ENCODE results near the gene ZNF860.
"Not testable (repeated sequence)": the region's sequence is repeated elsewhere in the genome, so short reads cannot be mapped to it uniquely, and the experiment has no call there.

ZNF860 gene

DNA sequence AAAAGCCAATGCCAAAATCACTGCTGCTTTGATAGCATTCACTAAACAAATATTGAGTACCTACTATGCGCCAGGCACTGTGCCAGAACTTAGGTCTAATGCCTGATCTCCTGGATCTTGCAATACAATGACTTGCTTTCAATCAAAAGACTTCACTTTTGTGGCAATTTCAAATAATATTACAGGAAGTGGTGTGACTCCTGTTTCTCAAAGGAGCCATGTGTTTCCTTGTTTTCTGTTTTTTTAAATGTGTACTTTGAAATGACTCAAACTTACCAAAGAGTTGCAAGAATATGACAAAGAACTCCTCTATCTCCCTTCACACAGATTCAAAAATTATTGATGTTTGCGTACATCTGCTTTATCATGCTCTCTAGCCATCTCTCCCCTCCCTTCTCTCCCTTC, 18.7 kb upstream of the ZNF860 start:
- no peak for DNase-seq

DNA sequence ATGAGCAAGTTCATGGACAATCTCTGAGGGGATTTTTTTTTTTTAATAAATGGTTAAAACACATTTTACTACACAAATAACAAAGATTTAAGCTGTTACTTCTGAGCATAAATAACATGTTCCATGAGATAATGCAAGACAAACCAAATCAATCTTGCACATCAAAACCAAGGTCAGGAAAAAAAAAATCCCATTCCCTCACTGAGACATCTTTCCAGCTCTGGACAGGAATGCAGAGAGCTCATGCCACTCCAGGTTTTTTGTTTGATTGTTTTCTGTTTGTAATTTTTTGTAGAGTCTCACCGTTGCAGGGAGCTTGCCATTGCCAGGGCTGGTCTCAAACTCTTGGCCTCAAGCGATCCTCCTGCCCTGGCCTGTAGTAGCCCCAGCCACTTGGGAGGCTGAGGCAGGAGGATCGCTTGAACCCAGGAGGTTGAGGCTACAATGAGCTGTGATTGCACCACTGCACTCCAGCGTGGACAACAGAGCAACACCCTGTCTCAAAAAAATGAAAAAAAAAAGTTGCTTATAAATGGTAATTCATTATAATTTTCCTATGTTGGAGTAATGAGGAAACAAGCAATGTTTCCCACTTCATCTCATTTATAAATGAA, 14.5 kb upstream of the ZNF860 start:
- DNase-seq, result no peak

DNA sequence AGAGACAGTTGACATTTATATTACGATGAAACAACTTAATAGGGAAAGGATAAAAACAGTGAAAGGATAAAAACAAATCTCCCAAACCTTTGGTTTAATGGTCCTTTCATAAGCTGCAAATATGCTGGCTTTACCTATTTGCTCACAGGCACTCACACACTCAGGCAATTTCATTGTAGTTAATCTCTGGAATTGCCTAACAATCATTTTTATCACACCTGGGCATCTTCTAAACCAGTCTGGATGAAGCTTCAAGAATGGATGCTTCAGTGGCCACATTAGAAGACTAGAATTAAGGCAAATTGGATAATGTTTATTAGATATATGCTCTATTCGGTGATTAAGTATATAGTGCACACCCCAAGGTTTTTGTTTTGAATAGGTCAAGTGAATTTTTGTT, 14.0 kb upstream of the ZNF860 start:
- no peak for DNase-seq

DNA sequence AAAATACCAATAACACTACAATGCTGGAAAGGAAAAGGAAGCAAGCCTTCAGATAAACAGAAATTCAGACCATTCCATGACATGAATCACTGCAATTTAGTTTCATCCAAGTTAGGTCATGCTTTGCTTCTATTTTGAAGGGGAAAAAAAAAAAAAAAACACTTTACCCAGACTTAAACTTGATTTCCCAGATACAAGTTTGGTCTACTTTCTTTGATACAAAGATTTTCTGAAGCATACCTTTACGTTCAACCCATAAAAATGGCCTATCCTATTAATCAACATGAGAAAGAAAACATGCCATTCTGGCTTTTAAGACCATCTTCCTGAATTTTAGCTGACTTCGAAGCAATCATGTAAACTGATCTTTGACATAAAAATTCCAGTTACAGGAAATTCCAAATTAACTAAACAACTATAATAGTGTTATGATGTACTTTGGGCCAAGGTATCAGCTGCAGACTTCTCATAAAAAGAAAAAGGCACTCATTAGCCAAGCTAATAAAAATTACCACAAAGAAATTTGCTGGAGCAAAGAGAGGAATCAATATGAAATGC, 13.1 kb upstream of the ZNF860 start:
- no peak for DNase-seq

DNA sequence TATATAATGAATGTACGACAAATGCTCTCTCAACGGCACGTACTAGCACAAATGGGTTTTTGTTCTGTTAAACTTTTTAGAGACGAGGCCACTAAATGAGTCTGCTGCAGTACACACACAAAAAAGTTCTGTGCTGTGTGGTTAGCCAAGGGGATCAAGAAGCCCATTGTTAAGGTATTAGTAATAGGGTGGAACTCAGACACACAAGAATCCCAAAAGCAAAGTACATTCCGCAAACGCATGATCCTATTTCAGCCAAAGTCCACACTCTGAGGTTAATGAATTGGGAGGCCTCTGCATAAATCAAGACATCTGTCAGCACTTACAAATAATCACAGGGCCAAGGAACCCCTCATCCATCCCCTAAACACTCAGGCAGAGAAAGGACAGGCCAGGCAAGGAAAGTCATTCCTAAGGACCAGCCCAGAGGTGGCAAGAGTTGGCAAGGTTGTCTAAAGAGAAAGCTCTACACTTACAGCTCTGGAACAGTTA, 12.6 kb upstream of the ZNF860 start:
- no peak for DNase-seq

DNA sequence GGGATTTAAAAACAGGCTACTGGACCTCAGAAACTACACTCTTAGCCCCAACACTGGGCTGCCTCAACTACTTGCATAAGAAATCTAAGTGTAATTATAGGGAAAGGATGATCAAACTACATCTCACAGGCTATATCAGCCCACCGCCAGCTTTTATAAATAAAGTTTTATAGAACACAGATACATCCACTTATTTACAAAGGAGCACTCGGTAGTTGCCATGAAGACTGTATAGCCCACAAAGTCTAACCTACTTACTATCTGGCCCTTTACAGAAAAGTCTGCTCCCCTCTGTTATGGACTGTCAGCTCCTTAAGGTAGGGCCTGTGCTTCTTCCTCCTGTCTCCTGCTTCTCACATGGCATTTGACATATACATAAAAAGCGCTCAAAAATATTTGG, 9.9 kb upstream of the ZNF860 start:
- no peak for DNase-seq

DNA sequence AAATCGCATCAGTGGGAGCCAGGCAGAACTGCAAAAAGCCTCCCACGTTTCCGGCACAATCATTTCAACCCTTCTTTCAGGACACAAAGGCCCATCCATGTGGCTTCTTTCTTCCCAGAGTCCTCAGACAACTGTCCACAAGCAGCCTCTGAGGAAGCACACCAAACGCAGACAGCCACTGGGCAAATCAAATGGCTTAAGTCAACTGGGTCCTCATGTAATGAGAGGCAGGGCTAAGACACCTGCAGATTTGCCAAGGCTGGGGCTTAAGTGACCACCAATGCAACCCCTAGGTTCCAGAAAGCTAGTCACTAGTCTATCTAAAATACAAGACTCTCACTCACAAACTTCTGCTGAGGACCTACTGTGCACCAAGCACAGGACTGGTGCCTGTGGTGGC, 8.5 kb upstream of the ZNF860 start:
- DNase-seq, result no peak

DNA sequence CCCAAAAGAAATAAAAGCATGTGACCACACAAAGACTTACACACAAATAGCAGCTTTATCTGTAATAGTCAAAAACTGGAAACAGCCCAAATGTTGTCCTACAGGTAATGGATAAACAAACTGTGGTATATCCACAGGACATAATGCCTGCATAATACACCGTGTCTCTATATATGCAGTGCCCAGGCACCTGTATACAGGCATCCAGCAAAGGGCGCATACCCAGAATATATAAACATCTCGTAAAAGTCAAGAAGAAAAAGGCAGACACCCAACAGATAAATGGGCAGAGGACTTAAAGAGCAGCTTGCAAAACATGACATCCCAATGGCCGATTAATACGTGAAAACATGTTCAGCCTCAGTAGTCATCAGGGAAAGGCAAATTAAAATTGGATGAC, 7.7 kb upstream of the ZNF860 start:
- no peak for DNase-seq

DNA sequence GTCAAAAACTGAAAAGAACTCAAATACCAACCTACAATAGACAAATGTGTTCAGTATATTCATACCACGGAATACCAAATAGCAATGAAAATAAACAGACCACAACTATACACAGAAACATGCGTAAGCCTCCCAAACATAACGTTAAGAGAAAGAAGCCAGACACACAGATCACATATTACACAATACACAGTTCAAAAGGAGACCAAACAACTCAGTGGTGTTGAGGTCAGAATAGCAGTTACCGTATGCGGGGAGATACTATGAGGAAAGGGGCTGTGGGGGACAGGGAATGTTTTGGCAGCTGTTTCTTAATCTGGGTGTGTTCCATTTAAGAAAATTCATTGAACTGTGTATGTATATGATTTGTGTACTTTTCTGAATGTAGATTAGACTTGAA, 7.1 kb upstream of the ZNF860 start:
- DNase-seq, result no peak

DNA sequence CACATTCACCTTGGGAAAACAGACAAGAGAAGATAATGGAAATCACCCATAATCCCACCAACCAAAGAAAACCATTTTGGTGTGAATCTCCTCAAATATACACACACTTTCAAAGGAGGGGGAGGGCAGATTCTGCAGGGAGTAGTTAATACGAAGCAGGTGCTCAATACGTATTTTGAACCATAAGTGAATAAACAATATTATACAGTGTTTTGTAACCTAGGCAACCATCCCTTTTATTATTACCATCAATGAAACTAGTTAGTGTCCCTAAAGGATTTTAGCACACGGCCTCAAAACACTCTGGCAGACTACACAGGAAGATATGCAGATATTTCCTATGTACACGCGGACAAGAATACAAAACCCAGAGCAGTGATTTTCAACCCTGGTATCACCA, 6.6 kb upstream of the ZNF860 start:
- DNase-seq, result no peak

DNA sequence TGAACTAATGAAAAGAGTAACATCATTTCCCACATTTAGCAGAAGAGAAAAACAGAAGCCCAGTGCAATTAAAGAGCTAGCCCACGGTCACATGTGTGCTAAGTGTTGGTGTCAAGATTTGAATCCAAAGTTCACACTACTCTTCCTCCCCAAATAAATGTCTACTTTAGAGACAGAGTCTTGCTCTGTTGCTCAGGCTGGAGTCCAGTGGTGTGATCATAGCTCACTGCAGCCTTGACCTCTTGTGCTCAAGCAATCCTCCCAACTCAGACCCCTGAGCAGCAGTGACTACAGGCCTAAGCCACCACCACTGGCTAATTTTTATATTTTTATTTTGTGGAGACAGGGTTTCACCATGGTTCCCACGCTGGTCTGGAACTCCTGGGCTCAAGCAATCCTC, 5.2 kb upstream of the ZNF860 start:
- DNase-seq, result no peak

DNA sequence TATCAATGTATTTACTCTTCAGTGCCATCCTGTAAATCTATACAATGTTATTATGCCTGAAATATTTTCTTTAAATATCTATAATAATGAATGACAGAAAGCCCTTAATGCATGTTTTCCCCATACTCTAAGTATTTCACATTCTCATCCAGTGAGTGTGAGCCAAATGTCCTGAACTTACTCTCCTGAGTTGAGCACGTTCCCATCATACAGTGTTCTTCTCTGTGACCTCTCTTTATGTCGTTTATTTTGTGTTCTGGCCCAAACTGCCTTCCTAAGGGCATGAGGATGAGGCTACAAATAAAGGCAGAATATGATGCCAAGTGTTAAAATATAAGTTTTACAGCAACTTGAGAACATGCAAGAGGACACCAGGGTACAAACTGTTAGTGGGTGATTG, 3.8 kb upstream of the ZNF860 start:
- no peak for DNase-seq

DNA sequence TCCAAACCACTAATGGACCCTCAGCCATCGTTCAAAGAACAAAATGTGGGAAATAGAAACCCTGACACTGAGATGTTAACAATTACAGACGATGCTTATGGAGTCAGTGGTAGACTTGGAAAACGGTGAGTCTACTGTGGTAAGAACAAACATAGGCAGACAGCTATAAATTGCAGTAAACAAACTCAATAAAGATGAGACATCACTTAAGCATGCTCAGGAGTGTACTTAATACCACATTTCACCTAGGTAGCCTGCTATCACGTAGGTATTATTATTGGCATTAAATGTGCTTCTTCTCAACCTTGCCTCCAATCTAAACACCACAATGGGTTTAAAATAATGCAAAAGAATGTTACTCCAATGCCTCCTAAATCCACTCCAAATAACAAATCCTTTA, 3.0 kb upstream of the ZNF860 start:
- DNase-seq, result no peak

DNA sequence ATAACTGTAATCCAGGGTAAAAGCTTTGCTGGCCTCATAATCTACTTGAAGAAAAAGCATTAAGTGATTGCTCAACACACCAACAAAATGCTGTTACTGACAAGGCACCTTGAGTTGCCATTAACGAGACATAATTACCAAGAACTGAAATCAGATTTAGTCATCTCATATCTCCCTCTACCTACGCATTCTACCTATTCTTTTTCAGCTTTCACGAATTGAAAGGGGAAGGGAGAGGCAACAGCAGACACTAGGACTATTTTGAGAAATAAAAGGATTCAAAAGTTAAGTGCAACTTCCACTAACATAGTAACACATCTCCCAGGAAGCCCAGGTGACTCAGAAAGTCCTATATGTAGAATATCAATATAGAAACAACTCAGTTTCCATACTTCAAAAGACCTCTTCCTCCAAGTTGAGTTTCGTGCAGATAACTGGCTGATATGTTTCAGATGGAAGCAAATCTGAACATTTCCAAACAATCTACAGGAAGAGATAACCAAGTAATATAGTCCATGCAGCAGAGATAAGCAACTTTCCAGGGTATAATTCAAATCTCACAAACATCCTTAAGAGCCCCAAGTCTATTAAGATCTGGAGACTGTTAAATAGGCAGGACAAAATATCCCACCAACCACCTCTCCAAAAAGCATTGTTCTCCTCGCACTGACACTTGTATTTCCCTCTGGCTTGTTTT, 2.4 kb upstream of the ZNF860 start:
- no peak for DNase-seq

DNA sequence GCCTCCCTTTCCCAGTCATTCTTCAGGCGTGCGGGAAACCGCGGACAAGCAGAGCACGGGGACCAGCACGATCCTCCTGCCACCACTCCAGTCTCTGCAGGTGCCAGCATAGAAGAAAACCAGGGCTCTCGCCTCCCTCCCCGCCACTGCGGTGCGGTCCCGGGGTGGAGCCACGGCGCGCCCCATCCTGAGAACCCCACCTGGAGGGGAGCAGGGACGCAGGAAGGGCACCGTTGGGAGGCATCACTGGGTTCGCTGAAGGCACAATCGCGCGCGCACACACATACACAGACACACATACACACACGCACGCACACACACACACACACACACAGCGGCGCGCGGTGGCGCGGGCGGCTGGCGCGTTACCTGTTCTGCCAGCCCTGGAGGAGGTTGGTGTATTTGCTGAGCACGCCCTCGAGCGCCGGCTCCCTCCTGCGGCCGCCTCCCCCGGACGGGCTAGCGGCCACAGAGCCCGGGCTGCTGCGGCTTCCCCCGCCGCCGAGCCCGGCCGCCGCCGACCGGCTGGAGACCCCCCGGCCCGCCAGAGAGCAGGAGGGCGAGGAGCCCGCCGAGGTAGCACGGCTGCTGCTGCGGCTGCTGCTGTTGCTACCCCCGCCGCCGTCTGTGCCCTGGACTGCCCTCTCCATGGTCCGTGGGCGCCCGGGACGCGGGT, 882 bp upstream of the ZNF860 start:
- DNase-seq, result peak; percentile 12

DNA sequence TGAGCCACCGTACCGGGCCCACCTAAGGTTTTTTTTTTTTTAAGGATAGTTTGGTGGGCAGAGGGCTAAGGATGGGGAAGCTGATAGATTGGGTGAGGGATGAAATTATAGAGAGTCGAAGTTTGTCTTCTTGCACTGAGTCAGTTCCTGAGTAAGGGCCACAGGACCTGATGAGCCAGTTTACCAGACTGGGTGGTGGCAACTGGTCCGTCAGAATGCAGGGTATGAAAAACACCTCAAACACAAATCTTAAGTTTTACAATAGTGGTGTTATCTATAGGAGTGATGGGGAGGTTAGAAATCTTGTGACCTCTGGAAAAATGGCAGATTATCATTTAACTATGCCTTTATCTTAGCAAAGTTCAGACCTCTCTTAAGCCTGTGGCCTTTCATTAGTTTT, 2.8 kb downstream of the ZNF860 start:
- DNase-seq, result no peak

DNA sequence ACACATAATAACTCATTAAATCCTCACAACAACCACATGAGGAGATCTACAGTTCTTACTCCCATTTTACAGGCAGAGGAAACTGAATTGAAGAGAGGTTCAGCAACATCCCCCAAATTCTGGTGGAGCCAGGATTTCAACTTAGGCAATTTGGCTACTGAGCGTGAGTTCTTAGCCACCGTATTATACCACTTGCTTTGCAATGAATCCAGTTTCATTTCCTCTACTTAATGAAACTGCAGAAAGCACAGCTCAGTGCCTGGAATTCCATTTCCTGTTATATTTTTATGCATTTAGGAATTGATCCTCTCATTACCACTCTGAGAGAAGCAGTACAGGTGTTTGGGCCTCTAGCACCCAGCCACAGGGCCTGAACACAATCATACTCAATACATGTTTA, 4.3 kb downstream of the ZNF860 start:
- no peak for DNase-seq

DNA sequence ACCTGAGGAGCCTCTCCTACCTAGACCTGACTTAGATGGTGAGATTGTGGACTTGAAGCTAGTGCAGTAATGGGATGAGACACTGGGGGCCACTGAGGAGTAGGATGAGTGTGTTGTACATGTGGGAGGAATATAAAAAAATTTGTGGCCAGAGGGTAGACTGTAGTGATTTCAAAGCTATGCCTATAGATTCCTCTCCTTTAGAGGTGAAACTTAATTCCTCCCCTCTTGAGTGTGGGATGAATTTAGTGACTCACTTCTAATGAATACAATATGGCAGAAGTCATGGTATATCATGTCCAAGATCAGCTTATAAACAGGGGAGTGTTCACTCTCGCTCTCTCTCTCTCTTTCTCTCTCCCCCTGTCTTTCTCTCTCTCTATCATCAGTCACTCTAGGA, 6.7 kb downstream of the ZNF860 start:
- no peak for DNase-seq

DNA sequence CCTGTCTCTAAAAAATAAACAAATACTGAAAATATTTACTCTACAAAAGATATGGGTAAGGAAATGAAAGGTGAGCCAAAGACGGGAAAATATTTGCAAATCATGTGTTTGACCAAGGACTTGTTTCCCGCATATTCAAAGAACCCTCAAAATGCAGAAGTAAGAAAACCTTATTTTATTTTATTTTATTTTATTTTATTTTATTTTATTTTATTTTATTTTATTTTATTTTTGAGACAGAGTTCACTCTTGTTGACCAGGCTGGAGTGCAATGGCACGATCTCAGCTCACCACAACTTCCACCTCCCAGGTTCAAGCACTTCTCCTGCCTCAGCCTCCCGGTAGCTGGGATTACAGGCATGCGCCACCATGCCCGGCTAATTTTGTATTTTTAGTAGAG, 11.4 kb downstream of the ZNF860 start:
- not testable (repeated sequence) for DNase-seq

DNA sequence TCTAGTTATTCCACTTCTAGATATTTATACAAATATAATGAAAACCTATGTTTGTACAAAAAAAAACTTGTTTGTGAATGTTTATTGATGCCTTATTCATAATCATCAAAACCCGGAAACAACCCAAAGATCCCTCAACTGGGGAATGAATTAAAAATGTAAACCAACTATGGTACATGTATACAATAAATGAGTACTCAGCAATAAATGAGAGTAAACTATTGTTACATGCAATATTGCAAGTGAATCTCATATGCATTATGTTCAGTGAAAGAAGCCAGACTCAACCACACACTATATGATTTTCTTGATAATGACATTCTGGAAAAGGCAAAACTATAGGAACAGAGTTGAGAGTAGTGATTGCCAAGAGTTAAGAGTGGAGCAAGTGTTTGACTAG, 12.3 kb downstream of the ZNF860 start:
- DNase-seq, result no peak

DNA sequence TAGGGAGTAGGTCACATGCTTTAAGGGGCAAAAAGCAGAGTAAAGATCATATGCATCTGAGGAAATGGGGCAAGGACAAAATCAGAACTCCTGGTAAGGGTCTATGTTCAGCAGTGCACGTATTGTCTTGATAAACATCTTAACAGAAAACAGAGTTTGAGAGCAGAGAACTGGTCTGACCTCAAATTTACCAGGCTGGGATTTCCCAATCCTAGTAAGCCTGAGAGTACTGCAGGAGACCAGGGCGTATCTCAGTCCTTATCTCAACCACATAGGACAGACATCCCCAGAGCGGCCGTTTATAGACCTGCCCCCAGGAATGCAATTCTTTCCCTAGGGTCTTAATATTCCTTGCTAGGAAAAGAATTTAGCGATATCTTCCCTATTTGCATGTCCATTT, 13.5 kb downstream of the ZNF860 start:
- DNase-seq, result not testable (repeated sequence)

DNA sequence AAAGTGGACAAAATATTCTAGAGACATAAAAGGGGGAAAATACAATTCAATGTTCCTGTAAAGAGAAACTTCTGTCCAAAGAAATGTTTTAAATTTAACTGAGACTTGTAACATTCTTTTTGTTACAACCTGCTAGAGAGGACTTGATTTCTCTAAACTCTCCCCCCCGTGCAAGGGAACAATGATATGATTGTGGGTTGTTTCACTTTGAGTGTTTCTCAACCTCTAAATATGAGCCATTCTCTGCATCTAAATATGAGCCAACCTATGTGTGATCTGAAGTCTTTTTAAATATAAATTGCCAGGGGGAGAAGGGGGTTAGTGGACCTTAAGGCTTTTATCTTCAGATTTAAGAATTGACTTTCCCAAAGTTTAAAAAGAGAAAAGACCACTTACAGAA, 14.6 kb downstream of the ZNF860 start:
- DNase-seq, result no peak

DNA sequence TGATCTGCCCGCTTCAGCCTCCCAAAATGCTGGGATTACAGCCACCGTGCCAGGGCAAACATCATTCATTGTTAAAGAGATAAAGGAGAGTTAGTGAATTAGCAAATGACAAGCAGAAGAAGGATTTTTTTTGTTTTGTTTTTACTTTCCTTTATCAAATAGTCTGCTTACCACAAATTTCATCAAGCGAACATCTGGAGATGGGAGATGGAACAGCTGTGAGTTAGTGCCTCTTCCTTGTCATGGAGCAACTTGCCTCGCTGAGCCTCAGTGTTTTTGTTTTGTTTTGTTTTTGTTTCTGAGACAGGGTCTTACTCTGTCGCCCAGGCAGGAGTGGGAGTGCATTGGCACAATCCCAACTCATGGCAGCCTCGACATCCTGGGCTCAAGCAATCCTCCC, 15.9 kb downstream of the ZNF860 start:
- DNase-seq, result no peak

DNA sequence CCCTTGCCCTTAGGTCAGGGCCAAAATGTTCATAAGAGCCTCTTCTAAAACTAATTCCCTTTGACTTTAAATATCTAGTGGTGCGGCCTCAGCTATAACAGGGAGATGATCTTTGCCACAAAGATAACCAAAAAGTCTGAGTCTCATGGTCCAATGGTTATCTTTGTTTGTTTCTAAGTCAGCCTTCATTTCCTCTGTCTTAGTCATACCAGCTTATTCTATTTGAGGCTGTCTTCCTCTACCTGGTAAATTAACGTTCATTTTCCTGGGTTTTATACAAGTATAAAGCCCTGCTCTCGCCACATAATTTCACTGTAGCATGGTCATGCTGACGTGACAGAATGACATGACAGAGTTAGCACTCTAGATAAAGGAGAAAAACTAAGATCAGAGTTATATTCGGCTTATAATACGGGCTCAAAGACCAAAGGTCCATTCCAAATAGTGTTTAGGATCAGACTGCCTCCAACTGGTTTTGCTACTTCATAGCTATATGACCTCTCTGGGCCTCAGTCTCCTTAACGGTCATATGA, 18.4 kb downstream of the ZNF860 start:
- DNase-seq, result no peak

All from CD4-positive, alpha-beta T cell treated with Interleukin-21 for 1 hour (primary cell).